Endothelial cell of umbilical vein (primary cell): ENCODE data around the gene PRR36. TPM values are rescaled to one million over a fixed set of nuclear protein-coding genes. Genes with fewer than 3 reads are reported as not detected.

Experiments used
- BruUV-seq: library from RNA; stranded (reverse); fragments of 400-500 nt; replicated peaks from 2 replicates; lab custom pipeline; 2021; lab: Mats Ljungman, UMichigan
- CTCF ChIA-PET: fragments of 300-600, 350-600 bp; sonication (Branson Sonifier 250); formaldehyde crosslinking; loops from one replicate; lab custom pipeline; 2021; ENCODE audit warnings: antibody characterized with exemption, inconsistent platforms; lab: Charles Lee
- POLR2A ChIA-PET: fragments of 300-600, 350-600 bp; sonication (Branson Sonifier 250); formaldehyde crosslinking; loops from one replicate; lab custom pipeline; 2021; ENCODE audit warnings: antibody characterized with exemption, inconsistent platforms; lab: Charles Lee
- DNase-seq: peaks from one replicate; pipeline ENCODE4 v3.0.0-alpha.2; 2011; ENCODE audit warnings: low read depth, low spot score
- FAIRE-seq: peaks from 2 replicates; lab custom pipeline; 2011; peaks lifted over from hg19 to GRCh38; lab: Jason Lieb, UNC
- H2AFZ ChIP-seq: 2 replicates; pipeline ENCODE4 v1.6.0; 2012; ENCODE audit warnings: low read depth, low read length, control low read depth, inconsistent platforms
- H3K27ac ChIP-seq: 2 replicates; pipeline ENCODE4 v1.5.1; 2011; ENCODE audit warnings: low read depth, mild to moderate bottlenecking, control low read depth, low read length, moderate library complexity; ENCODE audit not compliant: insufficient read depth
- H3K27me3 ChIP-seq, 2 experiments: 2 replicates each; pipeline versions ENCODE4 v1.6.0 to v1.6.1; 2011; ENCODE audit warnings: low read length in 2 of 2, mixed read lengths in 1 of 2; ENCODE audit not compliant: control insufficient read depth in 2 of 2, insufficient read depth in 2 of 2
- H3K36me3 ChIP-seq, 2 experiments: 2 replicates in 1 of 2; 3 replicates in 1 of 2; pipeline ENCODE4 v1.5.1; 2011; ENCODE audit warnings: low read length in 2 of 2, mild to moderate bottlenecking in 1 of 2, moderate library complexity in 1 of 2; ENCODE audit not compliant: control insufficient read depth in 2 of 2, insufficient read depth in 2 of 2; ENCODE audit errors: extremely low read depth in 1 of 2
- H3K4me1 ChIP-seq: 3 replicates; pipeline ENCODE4 v1.5.1; 2011; ENCODE audit warnings: mild to moderate bottlenecking, low read length; ENCODE audit not compliant: control insufficient read depth, insufficient read depth; ENCODE audit errors: extremely low read depth
- H3K4me2 ChIP-seq: 2 replicates; pipeline ENCODE4 v1.6.1; 2011; ENCODE audit warnings: low read length, control low read depth, mixed read lengths; ENCODE audit not compliant: insufficient read depth
- H3K4me3 ChIP-seq, 3 experiments: fragments of 200-600 bp in 1 of 3; sonication (generic), shearing (Covaris generic) in 1 of 3; replicated peaks in 1 of 3; 2 replicates each; pipeline ENCODE4 v1.5.1; 2011 to 2016; ENCODE audit warnings: control low read depth in 3 of 3, low read length in 3 of 3, mild to moderate bottlenecking in 2 of 3, inconsistent platforms in 1 of 3, low read depth in 1 of 3, moderate library complexity in 1 of 3; ENCODE audit not compliant: insufficient read depth in 1 of 3
- H3K79me2 ChIP-seq: 2 replicates; pipeline ENCODE4 v1.6.0; 2012; ENCODE audit warnings: low read length, inconsistent platforms; ENCODE audit not compliant: control insufficient read depth, insufficient read depth
- H3K9ac ChIP-seq: replicated peaks from 2 replicates; pipeline ENCODE3; 2011; ENCODE audit warnings: low read length, control low read depth; ENCODE audit not compliant: insufficient read depth; ENCODE audit errors: extremely low read depth
- H3K9me1 ChIP-seq: replicated peaks from 3 replicates; pipeline ENCODE4 v1.6.0; 2011; ENCODE audit warnings: mild to moderate bottlenecking, low read length; ENCODE audit not compliant: control insufficient read depth, insufficient read depth; ENCODE audit errors: extremely low read depth
- H3K9me3 ChIP-seq: replicated peaks from 2 replicates; pipeline ENCODE4 v1.5.1; 2012; ENCODE audit warnings: low read length, inconsistent platforms; ENCODE audit not compliant: control insufficient read depth, insufficient read depth
- H4K20me1 ChIP-seq: replicated peaks from 2 replicates; pipeline ENCODE3; 2011; ENCODE audit warnings: mild to moderate bottlenecking, low read length; ENCODE audit not compliant: control insufficient read depth, insufficient read depth; ENCODE audit errors: extremely low read depth
- EZH2 ChIP-seq: IDR thresholded peaks from 2 replicates; pipeline ENCODE4 v1.6.1; 2012; ENCODE audit warnings: borderline replicate concordance, low read depth, mild to moderate bottlenecking, moderate library complexity, low read length, inconsistent platforms; ENCODE audit not compliant: severe bottlenecking
- FOS ChIP-seq: IDR thresholded peaks from 2 replicates; pipeline ENCODE4 v1.6.1; 2011; ENCODE audit warnings: mild to moderate bottlenecking, low read length, moderate library complexity, borderline replicate concordance; ENCODE audit not compliant: insufficient read depth
- GATA2 ChIP-seq: IDR thresholded peaks from 2 replicates; pipeline ENCODE4 v1.7.0; 2011; ENCODE audit warnings: low read depth, mild to moderate bottlenecking, moderate library complexity, mixed read lengths, low read length; ENCODE audit not compliant: insufficient read length, insufficient read depth
- JUN ChIP-seq: IDR thresholded peaks from 2 replicates; pipeline ENCODE4 v1.6.1; 2011; ENCODE audit warnings: borderline replicate concordance, low read depth; ENCODE audit not compliant: insufficient read length, insufficient read depth
- MYC ChIP-seq: IDR thresholded peaks from one replicate; pipeline ENCODE4 v1.6.1; 2011; ENCODE audit warnings: mild to moderate bottlenecking, low read depth, low read length
- POLR2A ChIP-seq: IDR thresholded peaks from 2 replicates; pipeline ENCODE4 v1.6.1; 2012; ENCODE audit warnings: low read depth, mild to moderate bottlenecking, control low read depth, low read length
- POLR2AphosphoS5 ChIP-seq: IDR thresholded peaks from 2 replicates; pipeline ENCODE4 v1.6.1; 2012; ENCODE audit warnings: low read depth, mild to moderate bottlenecking, control low read depth, low read length, moderate library complexity; ENCODE audit not compliant: insufficient read depth
- dilution Hi-C: fragments of 300-500 bp; cut with MboI; formaldehyde crosslinking; loops from one replicate; pipeline ENCODE4 v1.15.0; 2019; ENCODE audit warnings: low sequenced_read_pairs; ENCODE audit not compliant: extremely low pct_ligation_motif_present
- intact Hi-C: fragments of 100-400 bp; cut with micrococcal nuclease; formaldehyde crosslinking; loops from one replicate; pipeline ENCODE4 v1.10.0; 2022
- polyA plus RNA-seq, 4 experiments: library from polyadenylated mRNA; depleted of rRNA in 3 of 4; stranded (reverse) in 3 of 4; unstranded in 1 of 4; fragments of >200 nt; gene quantifications; 2 replicates each; pipeline versions ENCODE4 v1.2.1 to v1.2.3, GENCODE V29; 2011 to 2012; ENCODE audit warnings: missing spikeins in 1 of 4
- total RNA-seq: library from RNA; stranded (reverse); gene quantifications from 2 replicates; pipeline ENCODE4 v1.2.3, GENCODE V29; 2021
- TF ChIP-seq, protein P1 (sequence below), 2 donors: IDR thresholded peaks; 1 replicate in 1 of 2; 2 replicates in 1 of 2; pipeline ENCODE4 v1.5.1; 2011; ENCODE audit warnings: low read length in 2 of 2, mild to moderate bottlenecking in 2 of 2, moderate library complexity in 2 of 2, control low read depth in 1 of 2, inconsistent platforms in 1 of 2, low read depth in 1 of 2; ENCODE audit not compliant: insufficient read depth in 1 of 2; ENCODE audit errors: extremely low read depth in 1 of 2
- TF ChIP-seq, protein P2 (sequence below): IDR thresholded peaks from 2 replicates; pipeline ENCODE4 v1.6.1; 2011; ENCODE audit not compliant: insufficient read depth, insufficient read length

The PRR36 gene
- total and polyA plus RNA-seq, 2 donors (not counting 3 experiments of a cell fraction or from before 2014, with no cell fraction given): not detected

DNA sequence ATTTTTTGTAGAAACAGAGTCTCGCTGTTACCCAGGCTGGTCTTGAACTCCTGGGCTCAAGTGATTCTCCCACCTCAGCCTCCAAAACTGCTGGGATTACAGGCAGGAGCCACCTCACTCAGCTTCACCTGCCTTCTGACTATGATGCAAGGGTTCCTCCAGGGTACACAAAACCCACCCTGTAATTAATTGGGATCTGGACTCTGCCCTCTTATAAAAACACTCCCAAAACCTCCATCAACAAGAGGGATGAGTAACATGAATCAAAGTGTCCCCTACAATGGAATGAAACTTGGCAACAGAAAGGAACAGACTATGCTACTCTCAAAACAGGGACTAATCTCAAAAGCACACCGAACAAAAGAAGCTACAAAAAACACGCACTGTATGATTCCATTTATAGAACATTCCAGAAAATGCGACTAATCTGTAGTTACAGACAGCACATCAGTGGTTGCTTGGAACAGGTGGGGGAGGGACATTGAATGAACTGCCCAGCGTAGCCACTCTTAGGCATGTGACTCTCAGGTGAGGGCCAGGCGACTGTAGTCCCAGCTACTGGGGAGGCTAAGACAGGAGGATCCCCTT lies 3.2 kb upstream of the PRR36 start:
- ChIA-PET CTCF (interaction anchor here (0.8 to 2.1 kb wide), 2 partner anchors 8 to 40 kb away, joined by 3 to 5 read pairs; no protein-coding TSS in a partner anchor), POLR2A (no interaction called here)
- Histone ChIP-seq H3K9me3 (no peaks in the 10 kb centered on the region), H3K79me2 (no peaks in the 10 kb centered on the region), H3K27me3 (peaks cover 11 to 23% of the 10 kb centered on the region in 2 experiments), H3K4me3 (no peak overlapping the region), H3K4me1 (no peaks in the 10 kb centered on the region), H3K9ac (no peak overlapping the region), H3K36me3 (no peaks in the 10 kb centered on the region), H4K20me1 (no peaks in the 10 kb centered on the region), H3K4me2 (no peak overlapping the region), H2AFZ (no peak overlapping the region), H3K9me1 (no peaks in the 10 kb centered on the region), H3K27ac (no peak overlapping the region)
- DNase-seq (no peak), FAIRE-seq (no peak)
- intact Hi-C loops (no loop called here), dilution Hi-C loops (no loop called here)
- TF ChIP-seq EZH2 (no peak), JUN (no peak), POLR2A (no peak), MYC (no peak), FOS (no peak), GATA2 (no peak), POLR2AphosphoS5 (no peak)
- TF ChIP-seq, protein P1, sequence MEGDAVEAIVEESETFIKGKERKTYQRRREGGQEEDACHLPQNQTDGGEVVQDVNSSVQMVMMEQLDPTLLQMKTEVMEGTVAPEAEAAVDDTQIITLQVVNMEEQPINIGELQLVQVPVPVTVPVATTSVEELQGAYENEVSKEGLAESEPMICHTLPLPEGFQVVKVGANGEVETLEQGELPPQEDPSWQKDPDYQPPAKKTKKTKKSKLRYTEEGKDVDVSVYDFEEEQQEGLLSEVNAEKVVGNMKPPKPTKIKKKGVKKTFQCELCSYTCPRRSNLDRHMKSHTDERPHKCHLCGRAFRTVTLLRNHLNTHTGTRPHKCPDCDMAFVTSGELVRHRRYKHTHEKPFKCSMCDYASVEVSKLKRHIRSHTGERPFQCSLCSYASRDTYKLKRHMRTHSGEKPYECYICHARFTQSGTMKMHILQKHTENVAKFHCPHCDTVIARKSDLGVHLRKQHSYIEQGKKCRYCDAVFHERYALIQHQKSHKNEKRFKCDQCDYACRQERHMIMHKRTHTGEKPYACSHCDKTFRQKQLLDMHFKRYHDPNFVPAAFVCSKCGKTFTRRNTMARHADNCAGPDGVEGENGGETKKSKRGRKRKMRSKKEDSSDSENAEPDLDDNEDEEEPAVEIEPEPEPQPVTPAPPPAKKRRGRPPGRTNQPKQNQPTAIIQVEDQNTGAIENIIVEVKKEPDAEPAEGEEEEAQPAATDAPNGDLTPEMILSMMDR (IDR thresholded peaks at IDR 0.05; ENCODE audit: extremely low read depth in 1 of 2, insufficient read depth in 1 of 2, low read depth in 1 of 2, low read length in 2 of 2): no peak
- TF ChIP-seq, protein P2, sequence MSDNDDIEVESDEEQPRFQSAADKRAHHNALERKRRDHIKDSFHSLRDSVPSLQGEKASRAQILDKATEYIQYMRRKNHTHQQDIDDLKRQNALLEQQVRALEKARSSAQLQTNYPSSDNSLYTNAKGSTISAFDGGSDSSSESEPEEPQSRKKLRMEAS: no peak
- BruUV-seq: no TSS peak
